Measurements from ENCODE around the gene BMAL1.

DNA sequence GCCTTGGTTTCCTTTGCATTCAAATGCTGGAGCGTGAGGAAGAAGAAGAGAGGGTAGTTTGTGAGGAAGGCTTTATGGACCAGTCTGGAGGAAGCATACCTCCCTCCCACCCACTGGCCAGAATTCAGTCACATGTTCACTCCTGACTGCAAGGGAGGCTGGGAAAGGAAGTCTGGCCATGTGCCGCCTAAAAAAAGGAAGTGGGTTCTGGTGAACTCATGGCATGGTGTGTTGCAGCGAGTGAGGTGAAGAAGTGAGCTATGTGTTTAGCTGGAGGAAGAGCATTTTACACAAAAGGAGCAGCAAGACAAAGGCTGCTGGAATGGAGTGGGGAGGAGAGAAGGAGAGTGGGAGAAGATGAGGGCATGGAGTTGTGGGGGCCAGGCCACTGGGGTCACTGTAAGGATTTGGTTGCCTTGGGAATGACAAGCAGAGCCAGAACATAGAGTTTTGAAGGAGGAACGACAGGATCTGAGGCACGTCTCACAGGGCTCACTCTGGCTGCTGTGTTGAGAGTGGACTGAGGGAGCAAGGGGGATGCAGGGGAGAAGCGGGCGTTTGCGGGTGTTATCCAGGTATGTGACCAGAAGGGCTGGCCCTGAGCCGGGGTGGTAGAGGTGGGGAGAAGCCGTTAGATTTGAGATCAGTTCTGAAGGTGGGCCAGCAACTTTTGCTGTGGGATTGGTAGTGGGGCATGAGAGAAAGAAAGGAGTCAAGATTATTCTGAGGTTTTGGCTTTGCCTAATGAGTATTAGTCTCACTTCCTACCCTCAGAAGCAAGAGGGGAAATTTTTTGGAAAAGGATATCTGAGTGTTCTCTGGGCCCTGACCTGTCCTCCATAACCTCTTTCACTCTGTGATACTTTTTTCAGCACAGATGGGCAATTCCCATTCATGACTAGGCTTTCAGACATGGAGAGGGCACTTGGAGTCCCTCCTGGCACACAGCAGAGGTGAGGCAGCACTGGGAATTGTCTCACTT is 26.4 kb downstream of the BMAL1 start:
- TF ChIP-seq YY1 (IDR thresholded peaks at IDR 0.05; ENCODE audit: low read depth) = no peak
- TF ChIP-seq RAD21 (IDR thresholded peaks at IDR 0.05; ENCODE audit: low read depth) = no peak
- TF ChIP-seq, protein P1, sequence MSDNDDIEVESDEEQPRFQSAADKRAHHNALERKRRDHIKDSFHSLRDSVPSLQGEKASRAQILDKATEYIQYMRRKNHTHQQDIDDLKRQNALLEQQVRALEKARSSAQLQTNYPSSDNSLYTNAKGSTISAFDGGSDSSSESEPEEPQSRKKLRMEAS (IDR thresholded peaks at IDR 0.05) = no peak
- no peak for TF ChIP-seq FOXM1 (IDR thresholded peaks at IDR 0.05; ENCODE audit: borderline replicate concordance, low read depth)
- no peak for TF ChIP-seq EGR1 (IDR thresholded peaks at IDR 0.05)
- TF ChIP-seq, protein P2, sequence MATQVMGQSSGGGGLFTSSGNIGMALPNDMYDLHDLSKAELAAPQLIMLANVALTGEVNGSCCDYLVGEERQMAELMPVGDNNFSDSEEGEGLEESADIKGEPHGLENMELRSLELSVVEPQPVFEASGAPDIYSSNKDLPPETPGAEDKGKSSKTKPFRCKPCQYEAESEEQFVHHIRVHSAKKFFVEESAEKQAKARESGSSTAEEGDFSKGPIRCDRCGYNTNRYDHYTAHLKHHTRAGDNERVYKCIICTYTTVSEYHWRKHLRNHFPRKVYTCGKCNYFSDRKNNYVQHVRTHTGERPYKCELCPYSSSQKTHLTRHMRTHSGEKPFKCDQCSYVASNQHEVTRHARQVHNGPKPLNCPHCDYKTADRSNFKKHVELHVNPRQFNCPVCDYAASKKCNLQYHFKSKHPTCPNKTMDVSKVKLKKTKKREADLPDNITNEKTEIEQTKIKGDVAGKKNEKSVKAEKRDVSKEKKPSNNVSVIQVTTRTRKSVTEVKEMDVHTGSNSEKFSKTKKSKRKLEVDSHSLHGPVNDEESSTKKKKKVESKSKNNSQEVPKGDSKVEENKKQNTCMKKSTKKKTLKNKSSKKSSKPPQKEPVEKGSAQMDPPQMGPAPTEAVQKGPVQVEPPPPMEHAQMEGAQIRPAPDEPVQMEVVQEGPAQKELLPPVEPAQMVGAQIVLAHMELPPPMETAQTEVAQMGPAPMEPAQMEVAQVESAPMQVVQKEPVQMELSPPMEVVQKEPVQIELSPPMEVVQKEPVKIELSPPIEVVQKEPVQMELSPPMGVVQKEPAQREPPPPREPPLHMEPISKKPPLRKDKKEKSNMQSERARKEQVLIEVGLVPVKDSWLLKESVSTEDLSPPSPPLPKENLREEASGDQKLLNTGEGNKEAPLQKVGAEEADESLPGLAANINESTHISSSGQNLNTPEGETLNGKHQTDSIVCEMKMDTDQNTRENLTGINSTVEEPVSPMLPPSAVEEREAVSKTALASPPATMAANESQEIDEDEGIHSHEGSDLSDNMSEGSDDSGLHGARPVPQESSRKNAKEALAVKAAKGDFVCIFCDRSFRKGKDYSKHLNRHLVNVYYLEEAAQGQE (IDR thresholded peaks at IDR 0.05; ENCODE audit: low read depth) = no peak
- TF ChIP-seq NFIC (IDR thresholded peaks at IDR 0.05) = no peak
- no peak for TF ChIP-seq TAF1 (IDR thresholded peaks at IDR 0.05; ENCODE audit: low read depth)
- no peak for TF ChIP-seq EP300 (IDR thresholded peaks at IDR 0.05; ENCODE audit: borderline replicate concordance)
